ENCODE measurements around the gene SLC38A11.

DNA sequence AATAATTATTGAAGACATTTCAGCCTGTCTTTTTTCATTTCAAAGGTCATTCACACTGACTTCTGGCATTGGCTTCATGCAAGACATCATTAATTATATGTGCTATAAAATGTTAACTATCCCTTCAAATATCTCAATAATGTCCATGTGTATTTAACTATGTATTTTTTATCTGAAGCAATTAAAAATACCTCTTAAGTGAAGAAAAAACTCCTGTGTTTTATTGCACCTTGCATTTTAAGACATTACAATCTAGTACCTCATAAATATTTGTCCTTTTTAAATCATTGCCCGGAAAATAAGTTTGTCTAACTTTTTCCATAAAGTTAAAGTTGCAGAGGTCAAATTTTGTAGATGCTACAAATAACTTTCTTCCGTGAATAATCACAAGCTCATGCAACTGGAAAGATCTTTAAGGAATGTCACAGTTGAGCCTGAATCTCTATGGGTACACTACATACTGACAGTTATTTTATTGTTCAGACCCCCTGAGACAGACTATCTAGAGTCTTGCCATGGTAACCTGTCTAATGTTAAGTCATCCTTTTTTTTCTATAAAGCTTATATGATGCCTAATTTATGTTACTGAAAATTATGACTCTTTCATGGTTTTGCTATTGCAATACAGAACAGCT, 75.3 kb downstream of the SLC38A11 start:
- TF ChIP-seq, protein P1, sequence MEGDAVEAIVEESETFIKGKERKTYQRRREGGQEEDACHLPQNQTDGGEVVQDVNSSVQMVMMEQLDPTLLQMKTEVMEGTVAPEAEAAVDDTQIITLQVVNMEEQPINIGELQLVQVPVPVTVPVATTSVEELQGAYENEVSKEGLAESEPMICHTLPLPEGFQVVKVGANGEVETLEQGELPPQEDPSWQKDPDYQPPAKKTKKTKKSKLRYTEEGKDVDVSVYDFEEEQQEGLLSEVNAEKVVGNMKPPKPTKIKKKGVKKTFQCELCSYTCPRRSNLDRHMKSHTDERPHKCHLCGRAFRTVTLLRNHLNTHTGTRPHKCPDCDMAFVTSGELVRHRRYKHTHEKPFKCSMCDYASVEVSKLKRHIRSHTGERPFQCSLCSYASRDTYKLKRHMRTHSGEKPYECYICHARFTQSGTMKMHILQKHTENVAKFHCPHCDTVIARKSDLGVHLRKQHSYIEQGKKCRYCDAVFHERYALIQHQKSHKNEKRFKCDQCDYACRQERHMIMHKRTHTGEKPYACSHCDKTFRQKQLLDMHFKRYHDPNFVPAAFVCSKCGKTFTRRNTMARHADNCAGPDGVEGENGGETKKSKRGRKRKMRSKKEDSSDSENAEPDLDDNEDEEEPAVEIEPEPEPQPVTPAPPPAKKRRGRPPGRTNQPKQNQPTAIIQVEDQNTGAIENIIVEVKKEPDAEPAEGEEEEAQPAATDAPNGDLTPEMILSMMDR (conservative IDR thresholded peaks at IDR 0.05; ENCODE audit: low read depth, low read length): no peak
- no peak for TF ChIP-seq EZH2 (IDR thresholded peaks at IDR 0.05; ENCODE audit: borderline replicate concordance, low read depth, low read length, poor library complexity, severe bottlenecking)

Data from A673 (cell line).